SJCRH30 (cell line): ENCODE measurements around the gene EFNA5. TPM values are rescaled to one million over a fixed set of nuclear protein-coding genes. Genes with fewer than 3 reads are reported as not detected.

Experiments
- DNase-seq, 2 experiments: peaks; one replicate each; pipeline ENCODE4 v3.0.0-alpha.2; 2015 to 2020
- H3K27ac ChIP-seq: fragments of 250-450 bp; sonication (Bioruptor Pico); 2 replicates; pipeline ENCODE4 v1.5.1; 2020; ENCODE audit warnings: mild to moderate bottlenecking, moderate library complexity
- H3K27me3 ChIP-seq: fragments of 250-450 bp; sonication (Bioruptor Pico); 2 replicates; pipeline ENCODE4 v1.5.1; 2020; ENCODE audit warnings: mild to moderate bottlenecking, moderate library complexity
- H3K36me3 ChIP-seq: fragments of 250-450 bp; sonication (Bioruptor Pico); 2 replicates; pipeline ENCODE4 v1.5.1; 2020; ENCODE audit warnings: mild to moderate bottlenecking, moderate library complexity
- H3K4me1 ChIP-seq: fragments of 250-450 bp; sonication (Bioruptor Pico); 2 replicates; pipeline ENCODE4 v1.5.1; 2020; ENCODE audit warnings: mild to moderate bottlenecking, moderate library complexity
- H3K4me3 ChIP-seq: fragments of 250-450 bp; sonication (Bioruptor Pico); 2 replicates; pipeline ENCODE4 v1.5.1; 2020; ENCODE audit warnings: mild to moderate bottlenecking, moderate library complexity
- H3K9me3 ChIP-seq: fragments of 250-450 bp; sonication (Bioruptor Pico); replicated peaks from 2 replicates; pipeline ENCODE4 v1.5.1; 2020; ENCODE audit warnings: mild to moderate bottlenecking, moderate library complexity
- total RNA-seq: library from RNA; depleted of rRNA; stranded (reverse); fragments of >200 nt; shearing (Covaris generic); gene quantifications from 2 replicates; pipeline ENCODE4 v1.2.3, GENCODE V29; 2014

Gene EFNA5
- total RNA-seq, 1 experiment from 2014 or later = 41.3 TPM

GRCh38 chr5:107518190-107518589, 152.5 kb downstream of the EFNA5 start:
- Histone ChIP-seq H3K4me1 (peaks cover 26% of the 10 kb centered on the region), H3K9me3 (no peaks in the 10 kb centered on the region), H3K4me3 (no peak overlapping the region), H3K36me3 (no peaks in the 10 kb centered on the region), H3K27ac (no peak overlapping the region), H3K27me3 (no peaks in the 10 kb centered on the region)
- no peak for DNase-seq

DNA sequence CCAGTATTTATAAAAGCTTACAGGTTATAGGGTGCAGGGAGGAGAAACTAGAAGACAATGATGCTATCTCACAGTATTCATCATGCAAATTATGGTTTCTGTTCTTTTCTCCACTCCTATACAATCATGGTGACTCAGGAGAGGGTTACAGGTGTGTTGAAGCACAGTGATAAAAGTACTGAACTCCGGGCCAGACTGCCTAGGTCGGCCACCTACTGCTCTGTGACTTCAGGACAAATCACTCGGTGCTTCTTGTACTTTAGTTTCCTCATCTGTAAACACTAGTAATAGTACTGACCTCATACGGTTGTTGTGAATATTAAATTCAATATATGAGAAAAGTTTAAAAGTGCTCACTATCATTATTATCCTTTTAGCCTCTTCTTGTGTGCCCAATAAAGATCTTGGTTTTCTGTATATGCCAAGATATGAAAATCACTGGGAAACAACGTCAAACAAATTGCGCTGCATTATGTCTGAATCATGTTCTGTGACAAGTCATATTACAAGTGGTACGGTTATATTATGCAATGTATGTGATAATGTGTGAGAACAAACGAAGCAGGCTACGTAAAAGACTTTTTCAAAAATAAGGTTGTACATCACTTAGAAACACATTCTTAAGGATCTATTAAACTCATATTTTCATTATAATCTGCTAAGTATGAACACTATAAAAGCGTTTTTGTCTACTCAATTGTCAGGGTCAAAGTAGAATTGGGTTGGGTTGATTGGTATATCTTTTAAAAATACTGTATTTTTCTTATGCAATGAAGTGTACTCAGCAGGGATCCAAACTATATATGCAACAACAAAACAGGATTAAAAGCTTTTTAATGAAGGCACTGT, 153.3 kb downstream of the EFNA5 start:
- H3K4me1 ChIP-seq = peaks cover 26% of the 10 kb centered on the region
- H3K9me3 ChIP-seq = no peaks in the 10 kb centered on the region
- H3K27ac ChIP-seq = no peak overlapping the region
- no peak overlapping the region for H3K4me3 ChIP-seq
- H3K36me3 ChIP-seq = no peaks in the 10 kb centered on the region
- H3K27me3 ChIP-seq = no peaks in the 10 kb centered on the region
- DNase-seq = no peak

DNA sequence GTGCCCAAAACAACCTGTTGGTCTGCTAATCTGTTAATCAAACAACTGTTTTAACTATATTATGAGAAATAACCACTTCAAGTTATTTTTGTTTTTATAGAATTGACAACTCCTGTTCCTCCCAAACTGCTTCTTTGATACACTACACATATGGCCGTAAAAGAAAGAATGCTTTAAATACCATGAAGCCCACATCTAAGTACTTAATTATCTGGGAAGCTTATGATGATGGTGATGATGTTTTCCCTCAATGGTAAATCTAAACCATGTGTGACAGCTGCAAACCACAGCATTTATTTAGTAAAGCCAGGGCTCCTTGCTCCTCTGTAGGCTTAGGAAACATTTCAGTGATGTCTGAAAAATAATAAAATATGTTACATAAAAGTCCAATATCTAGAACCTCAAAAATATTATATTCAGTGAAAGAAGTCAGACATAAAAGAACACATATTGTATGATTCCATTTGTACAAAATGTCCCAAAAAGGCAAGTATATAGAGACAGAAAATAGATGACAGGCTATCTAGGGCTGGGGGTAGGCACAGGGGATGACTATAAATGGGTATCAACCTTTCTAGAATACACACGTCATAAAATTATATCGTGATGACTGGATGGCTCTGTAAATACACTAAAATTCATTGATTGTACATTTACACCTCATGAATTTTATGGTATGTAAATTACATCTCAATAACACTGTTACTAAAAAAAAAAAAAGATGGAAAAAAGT, 154.1 kb downstream of the EFNA5 start:
- H3K27ac ChIP-seq = peak overlapping the region; percentile 9; the same call in 1 of the 2 replicates
- H3K9me3 ChIP-seq = no peaks in the 10 kb centered on the region
- no peak overlapping the region for H3K4me3 ChIP-seq
- no peaks in the 10 kb centered on the region for H3K36me3 ChIP-seq
- peaks cover 26% of the 10 kb centered on the region for H3K4me1 ChIP-seq
- DNase-seq = peak; percentile 54 to 92
- no peaks in the 10 kb centered on the region for H3K27me3 ChIP-seq

DNA sequence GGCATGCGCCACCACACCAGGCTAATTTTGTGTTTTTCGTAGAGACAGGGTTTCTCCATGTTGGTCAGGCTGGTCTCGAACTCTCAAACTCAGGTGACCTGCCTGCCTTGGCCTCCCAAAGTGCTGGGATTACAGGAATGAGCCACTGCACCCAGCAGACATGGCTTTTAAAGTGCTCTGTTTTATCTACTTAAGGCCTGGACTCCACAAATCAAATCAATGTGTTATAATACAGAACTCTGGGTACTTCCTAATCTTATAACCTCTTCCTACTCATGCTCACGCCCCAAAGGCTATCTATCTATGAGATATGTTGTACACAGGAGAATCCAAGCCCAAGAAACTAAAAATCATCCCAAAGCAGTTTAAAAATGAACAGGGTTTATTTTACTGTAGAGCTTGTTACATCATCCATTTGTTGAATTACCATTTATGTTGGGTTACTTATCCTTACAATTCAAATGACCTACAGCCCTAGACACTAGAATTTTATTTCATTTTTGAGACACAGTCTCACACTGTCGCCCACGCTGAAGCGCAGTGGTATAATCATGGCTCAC, 155.1 kb downstream of the EFNA5 start:
- H3K27ac ChIP-seq = no peak overlapping the region
- H3K9me3 ChIP-seq = no peaks in the 10 kb centered on the region
- peaks cover 26% of the 10 kb centered on the region for H3K4me1 ChIP-seq
- no peak overlapping the region for H3K4me3 ChIP-seq
- H3K27me3 ChIP-seq = no peaks in the 10 kb centered on the region
- DNase-seq = no peak
- H3K36me3 ChIP-seq = no peaks in the 10 kb centered on the region

DNA sequence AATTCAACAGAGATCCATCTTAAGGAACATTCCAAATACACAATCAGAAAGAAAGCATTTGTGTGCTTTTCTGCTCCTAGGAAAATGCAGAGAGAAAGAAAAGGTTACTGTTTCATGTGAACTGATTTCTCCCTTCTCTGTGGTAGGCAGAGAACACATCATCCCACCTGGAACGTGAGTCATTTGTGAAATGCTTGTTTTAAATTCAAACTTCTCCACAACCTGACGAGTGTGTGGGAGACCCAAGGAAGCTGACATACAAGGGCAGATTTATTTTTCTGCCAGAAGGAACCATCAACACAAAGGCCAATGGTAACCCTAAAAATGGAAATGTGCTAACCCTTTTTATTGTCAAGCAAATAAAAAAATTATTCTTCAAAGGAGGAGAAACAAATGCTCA, 156.4 kb downstream of the EFNA5 start:
- DNase-seq = no peak
- no peaks in the 10 kb centered on the region for H3K27me3 ChIP-seq
- no peaks in the 10 kb centered on the region for H3K9me3 ChIP-seq

GRCh38 chr5:107513337-107514085, 157.2 kb downstream of the EFNA5 start:
- Histone ChIP-seq H3K27ac (no peak overlapping the region), H3K36me3 (no peaks in the 10 kb centered on the region), H3K4me3 (no peak overlapping the region), H3K4me1 (peaks cover 19% of the 10 kb centered on the region), H3K27me3 (no peaks in the 10 kb centered on the region), H3K9me3 (no peaks in the 10 kb centered on the region)
- peak in 1 of 2 experiments; percentile 22 for DNase-seq

More for the DNA sequence above, 156.4 kb downstream of the EFNA5 start:
- Histone ChIP-seq H3K4me1 (peaks cover 21% of the 10 kb centered on the region), H3K4me3 (no peak overlapping the region), H3K36me3 (no peaks in the 10 kb centered on the region), H3K27ac (no peak overlapping the region)

DNA sequence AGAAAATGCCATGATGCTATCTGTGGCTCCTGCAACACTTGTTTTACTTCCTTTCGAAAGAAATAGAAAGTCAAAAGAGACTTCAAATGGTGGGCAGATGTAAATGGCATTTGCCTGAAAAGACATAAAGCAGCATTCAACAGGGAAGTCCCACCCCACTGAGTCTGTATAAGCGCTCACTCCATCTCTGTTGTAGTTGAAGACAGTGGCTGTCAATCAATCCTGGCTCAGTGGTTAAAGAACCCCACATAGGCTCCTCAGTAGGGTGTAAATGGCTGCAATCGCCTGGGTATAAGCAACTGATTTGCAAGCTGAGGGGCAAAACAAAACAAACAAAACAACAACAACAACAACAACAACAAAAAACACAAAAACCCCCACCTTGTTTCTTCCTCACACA, 158.7 kb downstream of the EFNA5 start:
- DNase-seq = no peak
- Histone ChIP-seq H3K9me3 (no peaks in the 10 kb centered on the region), H3K36me3 (no peaks in the 10 kb centered on the region), H3K27me3 (no peaks in the 10 kb centered on the region), H3K4me3 (no peak overlapping the region), H3K27ac (no peak overlapping the region), H3K4me1 (peaks cover 19% of the 10 kb centered on the region)

DNA sequence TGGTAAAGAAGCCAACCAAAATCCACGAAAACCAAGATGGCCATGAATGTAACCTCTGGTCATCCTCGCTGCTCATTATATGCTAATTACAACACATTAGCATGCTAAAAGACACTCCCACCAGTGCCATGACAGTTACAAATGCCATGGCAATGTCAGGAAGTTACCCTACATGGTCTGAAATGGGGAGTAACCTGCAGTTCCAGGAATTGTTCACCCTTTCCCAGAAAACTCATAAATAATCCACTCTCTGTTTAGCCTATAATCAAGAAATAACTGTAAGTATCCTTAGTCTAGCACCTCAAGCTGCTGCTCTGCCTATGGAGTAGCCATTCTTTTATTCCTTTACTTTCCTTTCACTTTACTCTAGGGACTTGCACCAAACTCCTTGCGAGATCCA, 160.6 kb downstream of the EFNA5 start:
- Histone ChIP-seq H3K9me3 (no peaks in the 10 kb centered on the region), H3K36me3 (no peaks in the 10 kb centered on the region), H3K27ac (no peak overlapping the region), H3K4me3 (no peak overlapping the region), H3K4me1 (peaks cover 12% of the 10 kb centered on the region), H3K27me3 (no peaks in the 10 kb centered on the region)
- DNase-seq = no peak

DNA sequence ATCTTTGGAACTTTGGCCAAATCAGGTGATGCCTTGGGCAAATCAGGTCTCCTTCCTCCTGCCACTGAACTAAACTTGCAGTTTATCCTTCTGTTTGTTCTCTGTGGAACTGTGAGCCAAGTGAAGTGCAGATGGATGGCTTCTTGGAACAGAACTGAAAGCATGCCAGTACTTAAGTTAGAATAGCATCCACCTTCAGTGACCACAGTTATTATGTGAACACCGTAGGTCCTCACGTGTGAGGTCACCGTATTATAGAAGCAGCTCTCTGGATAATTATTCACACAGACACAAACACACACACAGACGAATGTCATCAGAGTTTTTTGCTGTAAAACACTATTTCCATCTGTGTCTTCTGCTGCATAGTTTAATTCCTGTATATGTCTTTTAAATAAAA, 162.6 kb downstream of the EFNA5 start:
- H3K36me3 ChIP-seq = no peaks in the 10 kb centered on the region
- H3K4me3 ChIP-seq = no peak overlapping the region
- H3K4me1 ChIP-seq = peaks cover 4% of the 10 kb centered on the region; the same call in 1 of the 2 replicates
- H3K9me3 ChIP-seq = no peaks in the 10 kb centered on the region
- no peaks in the 10 kb centered on the region for H3K27me3 ChIP-seq
- H3K27ac ChIP-seq = no peak overlapping the region
- DNase-seq = no peak

DNA sequence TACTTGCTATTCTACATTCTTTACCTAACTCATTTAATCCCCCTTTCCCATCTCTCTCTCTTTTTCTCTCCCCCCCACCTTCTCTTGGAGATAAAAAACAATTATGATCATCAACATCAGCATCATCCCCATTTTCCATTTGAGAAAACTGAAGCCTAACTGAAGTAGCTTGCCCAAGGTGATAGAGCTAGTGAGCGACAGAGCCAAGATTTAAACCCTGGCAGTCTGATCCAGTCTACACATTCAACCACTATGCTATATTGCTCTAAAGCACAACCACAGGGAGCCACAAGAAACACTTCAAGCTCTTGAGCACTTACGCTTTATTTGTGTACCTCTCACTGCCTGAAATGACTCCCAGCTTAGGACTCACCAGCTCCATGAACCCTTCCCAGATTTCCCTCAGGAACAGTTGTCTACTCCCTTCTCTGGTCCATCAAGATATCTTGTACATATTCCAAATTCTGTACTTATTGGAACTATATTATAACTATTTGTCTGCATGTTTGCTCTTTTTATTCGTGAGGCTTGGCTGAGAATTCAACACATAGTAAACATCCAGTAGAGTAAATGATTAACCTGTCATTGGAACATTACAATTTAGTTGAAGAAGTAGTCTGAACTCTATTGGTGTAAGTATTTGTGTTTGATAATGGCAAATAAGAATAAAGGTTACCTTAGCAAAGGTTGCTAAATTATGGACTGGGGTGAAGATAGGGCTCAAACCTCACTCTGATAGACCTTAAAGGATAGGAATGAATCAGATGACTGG, 164.8 kb downstream of the EFNA5 start:
- H3K27ac ChIP-seq = no peak overlapping the region
- no peak for DNase-seq
- no peaks in the 10 kb centered on the region for H3K9me3 ChIP-seq
- H3K4me3 ChIP-seq = no peak overlapping the region
- H3K36me3 ChIP-seq = no peaks in the 10 kb centered on the region
- peaks cover 4% of the 10 kb centered on the region; the same call in 1 of the 2 replicates for H3K4me1 ChIP-seq
- H3K27me3 ChIP-seq = no peaks in the 10 kb centered on the region

DNA sequence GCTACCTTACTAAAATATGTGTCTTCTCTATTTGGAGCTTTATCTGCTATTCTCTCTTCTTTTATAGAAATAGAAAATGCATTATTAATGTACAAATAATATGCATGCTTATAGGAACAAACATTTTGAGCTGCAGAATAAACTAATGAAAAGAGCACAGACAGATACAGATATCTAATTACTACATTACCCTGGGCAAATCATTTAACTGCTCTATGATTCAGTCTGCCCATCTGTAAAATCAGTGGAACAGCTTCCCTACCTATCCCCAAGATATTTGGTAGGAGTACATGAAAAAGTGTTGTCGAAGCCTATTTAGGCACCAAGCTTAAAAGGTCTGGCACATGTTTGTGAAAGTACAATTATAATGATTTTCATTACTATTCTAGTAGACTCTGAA, 166.3 kb downstream of the EFNA5 start:
- Histone ChIP-seq H3K36me3 (no peaks in the 10 kb centered on the region), H3K4me1 (peaks cover 4% of the 10 kb centered on the region; the same call in 1 of the 2 replicates), H3K9me3 (no peaks in the 10 kb centered on the region), H3K4me3 (no peak overlapping the region), H3K27me3 (no peaks in the 10 kb centered on the region), H3K27ac (no peak overlapping the region)
- DNase-seq = no peak

DNA sequence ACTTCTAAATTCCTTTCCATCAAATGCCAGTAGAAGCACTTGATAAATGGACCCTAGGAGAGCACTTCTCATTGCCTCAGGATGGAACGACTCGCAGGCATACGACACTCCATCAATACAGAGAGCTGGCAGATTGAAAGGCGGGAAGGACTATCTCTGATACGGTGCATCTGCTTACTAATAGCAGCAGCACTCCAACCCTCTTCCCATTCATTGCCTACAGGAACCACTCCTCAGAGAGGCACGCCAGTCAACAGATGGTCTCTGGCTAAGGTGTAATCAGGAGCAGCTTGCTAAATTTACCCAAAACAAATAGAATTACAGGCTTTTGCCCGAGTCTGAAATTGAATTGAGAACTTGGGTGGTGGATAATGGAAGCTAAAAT, 168.1 kb downstream of the EFNA5 start:
- H3K27ac ChIP-seq = no peak overlapping the region
- no peaks in the 10 kb centered on the region for H3K27me3 ChIP-seq
- DNase-seq = no peak

DNA sequence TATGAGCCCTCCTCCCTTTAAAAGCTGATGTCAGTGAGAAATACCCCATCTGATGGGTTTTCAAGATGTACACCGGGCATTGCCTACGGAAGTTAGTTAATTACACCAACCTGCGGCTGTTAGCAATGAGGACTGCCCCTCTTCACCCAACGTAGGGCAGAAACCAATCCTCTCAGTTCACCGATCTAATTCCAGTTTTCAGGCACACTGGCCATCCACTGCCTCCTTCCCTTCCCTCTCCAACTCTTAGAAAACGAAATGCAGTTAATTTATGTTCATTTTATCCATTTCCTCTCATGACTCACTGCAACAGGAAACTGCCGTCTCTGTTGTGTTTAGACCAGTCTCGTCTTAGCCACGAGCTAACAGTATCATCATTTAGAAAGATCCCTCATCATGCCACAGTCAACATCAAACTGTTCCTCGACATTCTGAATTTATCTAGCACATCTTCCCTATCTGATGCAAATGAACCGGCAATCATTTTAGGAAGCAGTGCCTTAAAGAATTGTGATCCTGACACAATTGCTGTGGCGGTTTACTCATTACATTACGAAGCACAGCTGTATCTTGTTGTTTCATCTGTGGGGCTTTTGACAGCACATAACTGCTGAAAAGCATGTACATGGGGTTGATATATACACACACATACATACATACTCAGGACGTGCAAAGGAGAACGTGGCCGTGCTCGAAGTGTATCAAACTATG, 168.6 kb downstream of the EFNA5 start:
- H3K27me3 ChIP-seq = no peaks in the 10 kb centered on the region
- H3K9me3 ChIP-seq = no peaks in the 10 kb centered on the region
- peaks cover 4% of the 10 kb centered on the region; the same call in 1 of the 2 replicates for H3K4me1 ChIP-seq
- no peak overlapping the region for H3K4me3 ChIP-seq
- H3K27ac ChIP-seq = no peak overlapping the region
- H3K36me3 ChIP-seq = no peaks in the 10 kb centered on the region
- DNase-seq = no peak

More for the DNA sequence above, 168.1 kb downstream of the EFNA5 start:
- peaks cover 4% of the 10 kb centered on the region; the same call in 1 of the 2 replicates for H3K4me1 ChIP-seq
- no peaks in the 10 kb centered on the region for H3K36me3 ChIP-seq
- no peak overlapping the region for H3K4me3 ChIP-seq
- H3K9me3 ChIP-seq = no peaks in the 10 kb centered on the region
